ENCODE data around the gene NPIPB8. TPM values are rescaled to one million over a fixed set of nuclear protein-coding genes. Genes with fewer than 3 reads are reported as not detected.
"Not testable (repeated sequence)": the region's sequence is repeated elsewhere in the genome, so short reads cannot be mapped to it uniquely, and the experiment has no call there.

NPIPB8 gene
- total RNA-seq, 1 experiment from 2014 or later, result not detected

- ChIA-PET POLR2A (ENCODE audit: low non-redundant PET) (no interaction called here), CTCF (no interaction called here)
- DNase-seq (ENCODE audit: low spot score), result no peak
- no peak overlapping the region for H3K4me3 ChIP-seq (ENCODE audit: low read depth, low read length, poor library complexity, severe bottlenecking)
- BruUV-seq (replicated peaks), result no TSS peak
- no peaks in the 10 kb centered on the region for H3K36me3 ChIP-seq (ENCODE audit: insufficient read depth, low read length, poor library complexity, severe bottlenecking)
- intact Hi-C loops (cut with micrococcal nuclease; ENCODE audit: unreplicated experiment), result no loop called here
- no peak overlapping the region for H3K27ac ChIP-seq (ENCODE audit: low read depth, low read length, poor library complexity, severe bottlenecking)
- no peaks in the 10 kb centered on the region for H3K27me3 ChIP-seq (replicated peaks; ENCODE audit: insufficient read depth, low read depth, low read length, poor library complexity)
- no peaks in the 10 kb centered on the region for H3K9me3 ChIP-seq (ENCODE audit: low read depth, low read length, poor library complexity, severe bottlenecking)
- TF ChIP-seq CTCF (conservative IDR thresholded peaks at IDR 0.05; ENCODE audit: low read depth, low read length), result no peak
- no peak for TF ChIP-seq EZH2 (IDR thresholded peaks at IDR 0.05; ENCODE audit: borderline replicate concordance, low read depth, low read length, poor library complexity, severe bottlenecking)
- H3K4me1 ChIP-seq (ENCODE audit: insufficient read depth, low read length, poor library complexity, severe bottlenecking), result no peaks in the 10 kb centered on the region
Observed at GRCh38 chr16:28604186-28604565, 33.7 kb upstream of the NPIPB8 start.

- ChIA-PET POLR2A (ENCODE audit: low non-redundant PET) (no interaction called here), CTCF (no interaction called here)
- Histone ChIP-seq H3K36me3 (ENCODE audit: insufficient read depth, low read length, poor library complexity, severe bottlenecking) (no peaks in the 10 kb centered on the region), H3K4me3 (ENCODE audit: low read depth, low read length, poor library complexity, severe bottlenecking) (no peak overlapping the region), H3K27ac (ENCODE audit: low read depth, low read length, poor library complexity, severe bottlenecking) (no peak overlapping the region), H3K4me1 (ENCODE audit: insufficient read depth, low read length, poor library complexity, severe bottlenecking) (no peaks in the 10 kb centered on the region), H3K27me3 (replicated peaks; ENCODE audit: insufficient read depth, low read depth, low read length, poor library complexity) (no peaks in the 10 kb centered on the region), H3K9me3 (ENCODE audit: low read depth, low read length, poor library complexity, severe bottlenecking) (no peaks in the 10 kb centered on the region)
- intact Hi-C loops (cut with micrococcal nuclease; ENCODE audit: unreplicated experiment), result no loop called here
- no TSS peak for BruUV-seq (replicated peaks)
- TF ChIP-seq EZH2 (IDR thresholded peaks at IDR 0.05; ENCODE audit: borderline replicate concordance, low read depth, low read length, poor library complexity, severe bottlenecking) (no peak), CTCF (conservative IDR thresholded peaks at IDR 0.05; ENCODE audit: low read depth, low read length) (no peak)
- no peak for DNase-seq (ENCODE audit: low spot score)
Observed at GRCh38 chr16:28606291-28607115, 31.4 kb upstream of the NPIPB8 start.

GRCh38 chr16:28607116-28607623 is 30.7 kb upstream of the NPIPB8 start:
- intact Hi-C loops (cut with micrococcal nuclease; ENCODE audit: unreplicated experiment), result no loop called here
- BruUV-seq (replicated peaks), result no TSS peak
- CTCF ChIA-PET, result no interaction called here

GRCh38 chr16:28607681-28608495 is 30.0 kb upstream of the NPIPB8 start:
- H3K9me3 ChIP-seq (ENCODE audit: low read depth, low read length, poor library complexity, severe bottlenecking); CTCF ChIA-PET; H3K4me3 ChIP-seq (ENCODE audit: low read depth, low read length, poor library complexity, severe bottlenecking); H3K36me3 ChIP-seq (ENCODE audit: insufficient read depth, low read length, poor library complexity, severe bottlenecking); POLR2A ChIA-PET (ENCODE audit: low non-redundant PET); H3K27ac ChIP-seq (ENCODE audit: low read depth, low read length, poor library complexity, severe bottlenecking); H3K4me1 ChIP-seq (ENCODE audit: insufficient read depth, low read length, poor library complexity, severe bottlenecking); intact Hi-C loops (cut with micrococcal nuclease; ENCODE audit: unreplicated experiment); BruUV-seq (replicated peaks); H3K27me3 ChIP-seq (replicated peaks; ENCODE audit: insufficient read depth, low read depth, low read length, poor library complexity); DNase-seq (ENCODE audit: low spot score): not testable (repeated sequence)

More at GRCh38 chr16:28607116-28607623, 30.7 kb upstream of the NPIPB8 start:
- no peak overlapping the region for H3K4me3 ChIP-seq (ENCODE audit: low read depth, low read length, poor library complexity, severe bottlenecking)
- POLR2A ChIA-PET (ENCODE audit: low non-redundant PET), result no interaction called here
- no peak for DNase-seq (ENCODE audit: low spot score)
- H3K4me1 ChIP-seq (ENCODE audit: insufficient read depth, low read length, poor library complexity, severe bottlenecking), result no peaks in the 10 kb centered on the region
- H3K9me3 ChIP-seq (ENCODE audit: low read depth, low read length, poor library complexity, severe bottlenecking), result no peaks in the 10 kb centered on the region
- no peak overlapping the region for H3K27ac ChIP-seq (ENCODE audit: low read depth, low read length, poor library complexity, severe bottlenecking)
- no peak for TF ChIP-seq EZH2 (IDR thresholded peaks at IDR 0.05; ENCODE audit: borderline replicate concordance, low read depth, low read length, poor library complexity, severe bottlenecking)
- TF ChIP-seq CTCF (conservative IDR thresholded peaks at IDR 0.05; ENCODE audit: low read depth, low read length), result no peak
- H3K27me3 ChIP-seq (replicated peaks; ENCODE audit: insufficient read depth, low read depth, low read length, poor library complexity), result no peaks in the 10 kb centered on the region
- H3K36me3 ChIP-seq (ENCODE audit: insufficient read depth, low read length, poor library complexity, severe bottlenecking), result no peaks in the 10 kb centered on the region

GRCh38 chr16:28608496-28608808 is 29.4 kb upstream of the NPIPB8 start:
- H3K4me1 ChIP-seq (ENCODE audit: insufficient read depth, low read length, poor library complexity, severe bottlenecking); POLR2A ChIA-PET (ENCODE audit: low non-redundant PET); DNase-seq (ENCODE audit: low spot score); H3K9me3 ChIP-seq (ENCODE audit: low read depth, low read length, poor library complexity, severe bottlenecking); CTCF ChIA-PET; intact Hi-C loops (cut with micrococcal nuclease; ENCODE audit: unreplicated experiment); BruUV-seq (replicated peaks); H3K36me3 ChIP-seq (ENCODE audit: insufficient read depth, low read length, poor library complexity, severe bottlenecking); H3K4me3 ChIP-seq (ENCODE audit: low read depth, low read length, poor library complexity, severe bottlenecking); H3K27ac ChIP-seq (ENCODE audit: low read depth, low read length, poor library complexity, severe bottlenecking); H3K27me3 ChIP-seq (replicated peaks; ENCODE audit: insufficient read depth, low read depth, low read length, poor library complexity): not testable (repeated sequence)

All from A673 (cell line).